Effector memory CD4-positive, alpha-beta T cell (primary cell): Measurements from ENCODE around the gene PAPSS2.
"Not testable (repeated sequence)": the region's sequence is repeated elsewhere in the genome, so short reads cannot be mapped to it uniquely, and the experiment has no call there.

Experiments used
- DNase-seq, 3 donors: peaks; one replicate each; pipeline ENCODE4 v3.0.0-alpha.2; 2020
- H3K27ac ChIP-seq: 2 replicates; pipeline ENCODE4 v1.7.0; 2013; ENCODE audit warnings: mild to moderate bottlenecking, low read length, moderate library complexity; ENCODE audit not compliant: insufficient read depth, poor library complexity, severe bottlenecking
- H3K27me3 ChIP-seq: replicated peaks from 2 replicates; pipeline ENCODE4 v1.7.0; 2013; ENCODE audit warnings: mild to moderate bottlenecking, low read length; ENCODE audit not compliant: insufficient read depth, control insufficient read depth, poor library complexity, severe bottlenecking
- H3K36me3 ChIP-seq: 2 replicates; pipeline ENCODE4 v1.7.0; 2013; ENCODE audit warnings: mild to moderate bottlenecking, low read length, moderate library complexity; ENCODE audit not compliant: control insufficient read depth, insufficient read depth
- H3K4me1 ChIP-seq: 2 replicates; pipeline ENCODE4 v1.7.0; 2013; ENCODE audit warnings: low read length, mild to moderate bottlenecking; ENCODE audit not compliant: control insufficient read depth, insufficient read depth, poor library complexity, severe bottlenecking
- H3K4me3 ChIP-seq: 2 replicates; pipeline ENCODE4 v1.7.0; 2013; ENCODE audit warnings: low read length, low read depth, mild to moderate bottlenecking; ENCODE audit not compliant: insufficient read depth, poor library complexity, severe bottlenecking
- H3K9me3 ChIP-seq: 2 replicates; pipeline ENCODE4 v1.7.0; 2013; ENCODE audit warnings: mild to moderate bottlenecking, low read length, moderate library complexity; ENCODE audit not compliant: control insufficient read depth

Gene PAPSS2

GRCh38 chr10:87720665-87721064, 61.0 kb downstream of the PAPSS2 start:
- Histone ChIP-seq H3K27me3 (no peaks in the 10 kb centered on the region), H3K9me3 (no peaks in the 10 kb centered on the region), H3K36me3 (no peaks in the 10 kb centered on the region), H3K4me1 (no peaks in the 10 kb centered on the region), H3K27ac (no peak overlapping the region), H3K4me3 (no peak overlapping the region)
- no peak for DNase-seq

DNA sequence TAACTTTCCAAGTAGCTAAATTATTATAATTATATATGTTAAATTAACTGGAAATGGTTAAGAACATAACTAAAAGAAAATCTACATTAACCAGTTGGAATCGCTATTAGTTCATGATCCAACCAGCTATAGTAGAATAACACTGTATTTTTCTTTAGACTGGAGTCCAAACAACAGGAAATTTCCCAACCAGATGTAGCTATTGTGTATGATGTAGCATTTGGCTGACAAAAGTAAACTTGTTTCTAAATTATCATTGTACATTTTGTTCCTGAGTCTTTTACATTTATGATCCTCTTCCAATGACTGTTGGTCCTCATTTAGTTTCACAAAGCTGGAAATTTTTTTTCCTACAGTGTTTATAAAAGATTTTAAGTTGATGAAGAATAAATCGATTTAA, 62.1 kb downstream of the PAPSS2 start:
- H3K4me1 ChIP-seq = no peaks in the 10 kb centered on the region
- H3K4me3 ChIP-seq = no peak overlapping the region
- no peaks in the 10 kb centered on the region for H3K9me3 ChIP-seq
- no peak for DNase-seq
- no peaks in the 10 kb centered on the region for H3K36me3 ChIP-seq
- no peaks in the 10 kb centered on the region for H3K27me3 ChIP-seq
- H3K27ac ChIP-seq = no peak overlapping the region

- DNase-seq = no peak
- H3K4me1 ChIP-seq = no peaks in the 10 kb centered on the region
- no peaks in the 10 kb centered on the region for H3K36me3 ChIP-seq
- H3K27me3 ChIP-seq = no peaks in the 10 kb centered on the region
- no peak overlapping the region for H3K4me3 ChIP-seq
- H3K27ac ChIP-seq = no peak overlapping the region
- no peaks in the 10 kb centered on the region for H3K9me3 ChIP-seq
These were observed 63.0 kb downstream of the PAPSS2 start for GRCh38 chr10:87722716-87723115.

- no peak overlapping the region for H3K4me3 ChIP-seq
- H3K27me3 ChIP-seq = no peaks in the 10 kb centered on the region
- H3K9me3 ChIP-seq = no peaks in the 10 kb centered on the region
- no peak overlapping the region for H3K27ac ChIP-seq
- no peak for DNase-seq
- no peaks in the 10 kb centered on the region for H3K36me3 ChIP-seq
- no peaks in the 10 kb centered on the region for H3K4me1 ChIP-seq
These were observed 63.8 kb downstream of the PAPSS2 start for GRCh38 chr10:87723500-87723899.

DNA sequence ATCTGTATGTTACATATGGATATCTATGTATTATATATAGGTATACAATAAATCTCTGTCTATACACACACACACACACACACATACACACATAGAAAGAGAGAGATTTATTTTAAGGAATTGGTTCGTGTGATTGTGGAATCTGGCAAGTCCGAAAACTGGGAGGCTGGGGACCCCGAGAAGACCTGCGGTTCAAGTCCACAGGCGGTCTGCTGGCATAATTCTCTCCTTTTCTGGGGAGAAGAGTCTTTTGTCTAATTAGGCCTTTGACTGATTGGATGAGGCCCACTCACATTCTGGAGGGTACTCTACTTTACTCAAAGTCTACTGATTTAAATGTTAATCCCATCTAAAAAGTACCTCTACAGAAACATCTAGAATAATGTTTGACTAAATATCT, 65.1 kb downstream of the PAPSS2 start:
- DNase-seq = no peak
- no peaks in the 10 kb centered on the region for H3K4me1 ChIP-seq
- no peak overlapping the region for H3K4me3 ChIP-seq

GRCh38 chr10:87729940-87730339, 70.3 kb downstream of the PAPSS2 start:
- no peaks in the 10 kb centered on the region for H3K9me3 ChIP-seq
- no peaks in the 10 kb centered on the region for H3K4me1 ChIP-seq
- H3K27me3 ChIP-seq = no peaks in the 10 kb centered on the region
- H3K27ac ChIP-seq = no peak overlapping the region
- no peak overlapping the region for H3K4me3 ChIP-seq
- no peaks in the 10 kb centered on the region for H3K36me3 ChIP-seq
- no peak for DNase-seq

More for the DNA sequence above, 65.1 kb downstream of the PAPSS2 start:
- H3K27me3 ChIP-seq = no peaks in the 10 kb centered on the region
- H3K9me3 ChIP-seq = no peaks in the 10 kb centered on the region
- no peaks in the 10 kb centered on the region for H3K36me3 ChIP-seq
- H3K27ac ChIP-seq = no peak overlapping the region

DNA sequence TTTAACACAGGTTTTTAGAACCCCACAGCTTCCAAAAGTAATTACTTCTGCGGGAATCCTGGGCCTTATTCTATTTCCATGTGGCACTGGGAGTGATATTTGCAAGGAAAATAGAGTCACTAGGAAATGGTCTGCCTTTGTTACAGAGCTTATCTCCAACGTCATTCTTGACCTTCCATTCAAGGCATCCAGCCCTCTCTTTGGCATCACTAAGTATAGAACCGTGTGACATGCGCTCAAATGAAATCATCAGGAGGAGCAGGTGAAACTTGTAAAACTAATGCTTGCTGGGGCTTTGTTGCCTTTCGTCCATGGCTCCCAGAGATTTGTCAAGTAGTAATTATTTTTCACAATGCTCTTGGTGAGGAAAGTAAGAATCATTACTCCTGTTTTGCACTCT, 73.4 kb downstream of the PAPSS2 start:
- no peak for DNase-seq
- Histone ChIP-seq H3K9me3 (no peaks in the 10 kb centered on the region), H3K4me1 (no peaks in the 10 kb centered on the region), H3K4me3 (no peak overlapping the region), H3K27ac (no peak overlapping the region), H3K27me3 (no peaks in the 10 kb centered on the region), H3K36me3 (no peaks in the 10 kb centered on the region)

DNA sequence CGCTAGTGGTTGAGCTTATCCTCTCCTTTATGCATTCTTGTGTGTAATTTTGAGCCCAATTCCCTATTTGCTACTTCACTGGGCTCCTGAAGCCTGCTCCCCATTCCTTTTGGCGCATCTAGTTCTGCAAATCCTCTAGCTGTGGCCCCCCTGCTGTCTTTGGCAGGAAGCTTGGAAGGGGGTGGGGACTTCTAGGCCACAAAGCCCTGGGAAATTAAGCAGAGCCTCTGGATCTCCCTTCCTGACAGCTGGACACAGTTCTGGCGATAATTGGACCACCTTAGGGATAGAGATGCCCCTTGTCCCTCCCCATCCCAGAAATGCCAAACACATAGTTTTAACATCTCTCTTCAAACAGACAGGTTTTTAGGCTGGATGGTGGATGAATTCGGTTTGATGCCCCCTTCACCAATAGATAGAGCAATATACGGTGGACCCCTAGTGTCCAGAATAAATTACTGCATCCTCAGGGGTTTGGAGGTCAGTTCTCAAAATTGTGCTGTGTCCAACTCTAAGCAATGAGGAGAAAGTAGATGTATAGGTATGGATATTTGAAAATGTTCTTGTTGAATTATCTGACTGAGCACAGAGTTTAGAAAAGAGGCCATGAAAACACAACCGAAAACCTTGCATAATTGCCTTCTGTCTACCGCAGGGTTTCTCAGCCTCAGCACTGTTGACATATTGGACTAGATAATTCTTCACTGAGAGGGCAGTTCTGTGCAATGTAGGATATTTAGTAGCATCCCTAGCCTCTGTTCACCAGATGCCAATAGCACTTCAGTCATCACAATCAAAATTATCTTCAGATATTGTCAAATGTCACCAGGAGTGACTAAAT, 75.5 kb downstream of the PAPSS2 start:
- Histone ChIP-seq H3K36me3 (no peaks in the 10 kb centered on the region), H3K9me3 (no peaks in the 10 kb centered on the region), H3K27ac (no peak overlapping the region), H3K4me3 (no peak overlapping the region), H3K27me3 (no peaks in the 10 kb centered on the region), H3K4me1 (no peaks in the 10 kb centered on the region)
- no peak for DNase-seq

DNA sequence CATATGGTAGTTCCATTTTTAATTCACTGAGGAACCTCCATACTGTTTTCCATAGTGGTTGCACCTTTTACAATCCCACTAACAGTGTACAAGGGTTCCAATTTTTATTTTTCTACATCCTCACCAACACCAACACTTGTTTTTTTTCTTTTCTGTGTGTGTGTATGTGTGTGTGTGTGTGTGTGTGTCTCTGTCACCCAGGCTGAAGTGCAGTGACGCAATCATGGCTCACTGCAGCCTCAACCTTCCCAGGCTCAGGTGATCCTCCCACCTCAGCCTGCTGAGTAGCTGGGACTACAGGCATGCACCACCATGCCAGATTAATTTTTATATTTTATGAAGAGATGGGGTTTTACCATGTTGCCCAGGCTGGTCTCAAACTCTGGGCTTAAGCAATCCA, 78.6 kb downstream of the PAPSS2 start:
- not testable (repeated sequence) for H3K27me3 ChIP-seq, H3K27ac ChIP-seq, H3K4me3 ChIP-seq, DNase-seq, H3K36me3 ChIP-seq, H3K4me1 ChIP-seq, H3K9me3 ChIP-seq

GRCh38 chr10:87739703-87740102, 80.0 kb downstream of the PAPSS2 start:
- Histone ChIP-seq H3K9me3 (no peaks in the 10 kb centered on the region), H3K27ac (no peak overlapping the region), H3K4me3 (no peak overlapping the region), H3K4me1 (no peaks in the 10 kb centered on the region), H3K36me3 (no peaks in the 10 kb centered on the region), H3K27me3 (no peaks in the 10 kb centered on the region)
- DNase-seq = no peak
